GM18502 (cell line): ENCODE measurements around the gene BRINP1.

Experiments
- ATAC-seq: cut with Tn5 transposase; IDR thresholded peaks from one replicate; pipeline ENCODE4 v1.9.1; 2021; ENCODE audit warnings: mild to moderate bottlenecking; ENCODE audit not compliant: unreplicated experiment, poor library complexity

Gene BRINP1

GRCh38 chr9:119156354-119156753 is 212.9 kb downstream of the BRINP1 start:
- ATAC-seq: no peak

DNA sequence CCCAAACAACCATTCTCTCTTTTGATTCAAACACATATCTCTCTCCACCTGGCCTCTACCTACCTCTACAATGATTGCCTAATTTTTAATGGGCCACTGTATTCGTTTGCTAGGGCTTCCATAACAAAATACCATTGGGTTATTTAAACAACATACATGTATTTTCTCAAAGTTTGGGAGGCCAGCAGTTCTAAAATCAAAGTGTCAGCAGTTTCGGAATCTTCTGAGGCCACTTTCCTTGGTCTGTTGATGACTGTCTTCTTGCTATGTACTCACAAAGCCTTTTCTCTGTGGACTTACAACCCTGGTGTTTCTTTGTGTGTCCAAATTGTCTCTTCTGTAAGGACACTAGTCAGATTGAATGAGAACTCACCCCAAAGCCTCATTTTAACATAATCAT is 214.7 kb downstream of the BRINP1 start:
- ATAC-seq: no peak

DNA sequence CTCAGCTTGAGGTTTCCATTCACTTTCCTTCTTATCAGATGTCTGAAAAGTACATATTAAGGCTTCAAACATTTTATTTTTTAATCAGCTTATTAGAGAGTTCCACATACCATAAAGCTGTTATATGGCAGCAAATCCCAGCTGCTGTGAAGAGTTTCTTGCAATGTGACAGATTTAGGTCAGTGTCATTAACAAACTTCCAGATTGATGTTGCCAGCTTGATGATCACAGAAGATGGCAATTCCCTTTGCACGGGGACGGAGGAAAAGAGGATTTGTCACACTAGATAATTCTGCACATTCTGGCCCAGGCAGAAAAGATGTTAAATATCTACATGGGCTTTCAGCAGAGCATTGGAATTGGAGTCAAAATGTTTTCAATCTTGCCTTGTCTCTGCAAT is 215.8 kb downstream of the BRINP1 start:
- ATAC-seq: no peak

DNA sequence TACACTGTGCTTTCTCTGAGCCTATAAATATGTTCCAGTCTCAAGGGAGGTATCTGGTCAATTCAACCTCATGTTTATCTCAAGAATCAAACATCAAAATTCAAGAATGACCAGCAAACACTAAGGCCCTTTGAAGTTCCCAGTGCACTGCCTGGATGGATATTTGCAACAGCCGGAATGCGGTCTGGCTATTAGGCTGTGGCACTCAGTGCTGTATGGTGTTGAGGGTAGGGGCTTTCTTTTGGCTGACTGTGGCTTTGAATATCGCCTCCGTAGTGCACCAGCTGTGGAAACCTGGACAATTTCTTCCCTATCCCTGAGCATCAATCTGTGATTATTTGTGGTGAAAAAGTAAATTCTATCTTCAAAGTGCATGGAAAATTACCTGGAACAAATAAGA is 220.4 kb downstream of the BRINP1 start:
- ATAC-seq: no peak

GRCh38 chr9:119137479-119137878 is 231.8 kb downstream of the BRINP1 start:
- ATAC-seq: no peak

DNA sequence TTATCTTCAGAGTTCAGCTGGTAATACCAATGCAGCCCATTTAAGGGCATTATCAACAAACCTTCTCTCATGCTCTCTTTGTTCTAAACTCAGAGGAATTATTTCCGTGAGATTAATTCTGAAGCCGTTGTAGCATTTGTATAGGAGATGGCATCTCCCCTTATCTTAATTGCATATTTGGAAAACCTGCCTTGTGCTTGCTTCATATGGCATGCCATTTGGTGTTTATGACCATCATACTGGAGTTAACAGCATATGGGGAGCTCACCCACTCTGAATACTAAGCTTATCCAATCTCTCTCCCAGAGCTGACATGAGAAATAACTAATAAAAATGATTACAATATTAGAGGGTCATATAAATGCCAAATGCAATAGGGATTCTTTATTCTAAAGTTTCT is 243.2 kb downstream of the BRINP1 start:
- no peak for ATAC-seq

DNA sequence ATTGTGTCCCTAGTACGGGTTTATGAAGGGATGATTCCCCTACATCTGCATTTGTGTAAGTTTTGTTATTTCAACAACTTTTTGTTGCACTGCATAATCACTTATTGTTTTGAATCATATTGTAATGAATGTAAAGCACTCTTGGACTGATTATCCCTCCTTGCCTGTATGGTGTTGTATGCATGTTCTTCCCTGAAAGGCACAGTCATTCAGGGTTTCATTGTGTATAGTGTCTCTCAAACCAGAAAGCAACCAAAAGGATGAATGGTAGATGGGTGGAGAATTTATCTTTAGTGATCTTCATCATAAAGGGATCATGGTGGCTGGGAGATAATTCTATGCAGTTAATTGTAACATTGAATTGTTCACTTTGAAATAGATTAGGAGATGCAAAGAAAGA is 247.3 kb downstream of the BRINP1 start:
- no peak for ATAC-seq

GRCh38 chr9:119117409-119117808 is 251.8 kb downstream of the BRINP1 start:
- no peak for ATAC-seq
